NCI-H460 (cell line): ENCODE results near the gene CNNM3. TPM values are rescaled to one million over a fixed set of nuclear protein-coding genes. Genes with fewer than 3 reads are reported as not detected.

Experiments used
- DNase-seq: peaks from one replicate; pipeline ENCODE4 v3.0.0-alpha.2; 2016; ENCODE audit warnings: low read depth; ENCODE audit errors: extremely low read depth
- small RNA-seq, 2 experiments: library from RNA; depleted of rRNA; stranded (forward); fragments of <200 nt; gene quantifications; one replicate each; pipeline ENCODE3, GENCODE V24; 2014
- total RNA-seq: library from RNA; depleted of rRNA; stranded (reverse); fragments of >200 nt; shearing (Covaris generic); gene quantifications from 2 replicates; pipeline ENCODE4 v1.2.3, GENCODE V29; 2014; rRNA removed

CNNM3 gene
- total RNA-seq, 1 experiment from 2014 or later = 10.5 TPM

DNA sequence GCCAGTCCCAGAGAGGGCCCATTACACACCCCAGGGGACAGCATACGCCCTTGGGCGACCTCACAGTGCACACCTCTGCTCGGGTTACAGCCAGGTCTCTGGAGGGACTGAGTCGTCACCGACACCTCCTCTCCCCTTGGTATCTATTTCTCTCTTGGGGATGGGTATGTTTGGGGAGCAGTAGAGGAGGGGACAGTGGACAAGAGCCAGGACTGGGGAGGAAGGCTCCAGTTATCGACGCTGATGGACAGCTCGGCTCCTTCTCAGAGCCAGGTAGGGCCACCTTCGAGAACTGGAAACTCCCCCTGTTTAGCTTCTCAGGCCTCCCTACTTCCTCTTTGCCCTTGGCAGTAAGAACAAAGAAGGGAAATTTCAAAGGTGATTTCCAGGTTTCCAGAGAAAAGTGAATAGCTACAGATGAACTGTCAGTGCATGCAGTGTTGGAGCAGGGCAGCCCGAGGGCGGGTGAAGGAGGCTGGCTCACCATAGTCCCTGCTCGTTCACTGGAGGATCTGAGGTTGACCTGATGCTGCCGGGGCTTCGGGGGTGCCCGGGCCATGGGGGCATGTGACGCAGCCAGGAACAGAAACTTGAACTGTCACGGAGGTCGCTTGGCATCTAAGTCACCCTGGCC is 58.2 kb downstream of the CNNM3 start:
- DNase-seq = no peak

GRCh38 chr2:96875498-96876268 is 59.6 kb downstream of the CNNM3 start:
- no peak for DNase-seq

- no peak for DNase-seq
Observed at GRCh38 chr2:96876269-96877041, 60.4 kb downstream of the CNNM3 start.

DNA sequence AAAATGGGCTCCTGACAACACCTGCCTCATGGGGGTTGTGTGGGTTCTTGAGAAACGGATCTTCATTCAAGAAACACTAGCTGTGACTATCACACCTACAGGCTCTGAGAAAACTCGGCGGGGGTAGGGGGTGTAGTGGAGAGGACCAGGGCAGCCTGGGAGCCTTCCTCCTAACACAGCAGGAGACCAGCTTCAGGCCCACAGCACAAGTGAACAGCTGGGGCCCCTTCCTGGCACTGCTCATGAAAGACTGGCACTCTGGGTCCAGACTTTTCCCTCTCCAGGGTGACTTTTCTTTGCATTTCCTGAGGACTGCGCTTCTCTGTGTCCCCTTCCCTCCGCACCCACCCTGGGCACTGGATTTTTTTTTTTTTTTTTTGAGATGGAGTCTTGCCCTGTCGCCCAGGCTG is 61.0 kb downstream of the CNNM3 start:
- DNase-seq = no peak

DNA sequence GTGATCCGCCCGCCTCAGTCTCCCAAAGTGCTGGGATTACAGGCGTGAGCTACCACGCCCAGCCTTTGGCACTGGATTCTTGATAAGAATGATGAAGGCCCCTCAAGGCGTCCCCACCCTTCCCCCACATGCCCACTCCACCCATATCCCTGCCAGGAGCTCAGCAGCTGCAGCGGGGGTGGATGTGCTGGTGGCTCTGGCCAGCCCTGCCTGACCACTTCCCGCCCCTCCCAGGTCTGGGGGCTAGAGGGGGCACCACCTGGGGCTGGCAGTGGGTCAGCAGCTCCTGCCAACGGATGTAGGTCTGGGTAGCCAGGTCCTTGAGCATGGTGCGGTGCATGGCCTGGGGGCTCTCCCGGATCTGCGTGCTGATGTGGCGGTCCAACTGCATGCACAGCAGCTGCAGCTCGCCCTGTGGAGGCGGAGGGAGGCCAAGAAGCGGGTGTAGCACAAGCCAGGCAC is 61.6 kb downstream of the CNNM3 start:
- DNase-seq = no peak

GRCh38 chr2:96878171-96878570 is 62.1 kb downstream of the CNNM3 start:
- DNase-seq = no peak

DNA sequence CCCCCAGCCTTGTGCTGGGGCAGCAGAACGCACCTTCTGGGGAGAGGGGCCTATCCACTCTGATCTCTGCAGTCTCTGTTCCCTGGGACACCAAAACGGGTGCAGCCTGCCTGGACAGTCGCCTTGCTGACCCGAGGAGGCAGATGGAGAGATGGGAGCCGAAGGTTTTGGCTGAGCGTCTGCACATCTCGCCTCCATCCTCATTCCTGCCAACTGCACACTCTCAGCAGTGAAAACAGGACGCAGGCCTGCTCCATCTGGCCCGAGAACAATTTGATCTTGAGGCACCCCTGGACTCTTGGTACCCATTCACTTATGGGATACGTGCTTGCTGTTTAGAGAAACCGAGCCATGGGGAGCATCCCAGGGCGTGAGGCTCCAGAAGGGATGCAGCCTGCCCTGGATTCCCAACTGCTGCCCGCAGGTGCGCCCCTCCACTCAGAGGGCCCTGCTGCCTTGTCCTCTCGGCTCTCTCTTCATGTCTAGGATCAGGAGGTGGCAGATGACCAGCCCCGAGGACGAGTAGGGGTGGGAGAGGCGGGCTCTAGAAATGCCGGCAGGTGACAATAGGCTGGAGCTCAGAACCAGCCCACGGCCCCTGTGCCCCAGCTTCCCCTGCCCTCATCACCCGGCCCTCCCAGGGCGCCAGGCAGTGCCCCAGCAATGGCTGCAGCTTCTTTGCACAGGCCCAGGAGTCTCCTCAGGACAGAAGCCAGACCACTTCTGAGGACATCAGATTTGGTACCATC is 62.9 kb downstream of the CNNM3 start:
- DNase-seq = no peak

DNA sequence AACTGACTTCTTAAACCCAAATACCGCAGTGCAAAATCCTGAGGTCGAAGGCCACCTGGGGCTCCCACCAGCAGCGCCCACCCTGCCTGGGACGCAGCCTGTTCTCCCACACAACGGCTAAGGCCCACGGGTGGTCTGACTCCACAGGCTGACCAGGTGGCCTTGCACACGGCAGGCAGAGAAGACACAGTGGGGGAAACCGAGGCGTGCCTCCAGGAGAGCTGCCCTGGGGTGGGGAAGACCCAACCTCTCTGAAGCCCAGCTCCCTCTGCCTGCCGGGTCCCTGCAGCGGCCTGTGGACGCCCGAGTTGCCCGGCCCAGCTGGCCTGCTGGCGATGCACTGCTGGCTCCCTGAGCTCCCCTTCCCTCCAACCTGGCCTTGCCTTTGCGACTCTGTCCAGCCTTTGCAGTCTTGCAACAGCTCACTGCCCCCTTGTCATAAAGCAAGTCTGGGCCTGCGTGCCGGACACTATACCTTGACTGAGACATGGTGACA is 63.5 kb downstream of the CNNM3 start:
- no peak for DNase-seq

GRCh38 chr2:96880891-96881273 is 64.8 kb downstream of the CNNM3 start:
- DNase-seq = no peak

GRCh38 chr2:96881349-96882195 is 65.5 kb downstream of the CNNM3 start:
- DNase-seq = no peak

- DNase-seq = no peak
Observed at GRCh38 chr2:96882230-96882629, 66.2 kb downstream of the CNNM3 start.

- DNase-seq = no peak
Observed at GRCh38 chr2:96882906-96883305, 66.8 kb downstream of the CNNM3 start.

DNA sequence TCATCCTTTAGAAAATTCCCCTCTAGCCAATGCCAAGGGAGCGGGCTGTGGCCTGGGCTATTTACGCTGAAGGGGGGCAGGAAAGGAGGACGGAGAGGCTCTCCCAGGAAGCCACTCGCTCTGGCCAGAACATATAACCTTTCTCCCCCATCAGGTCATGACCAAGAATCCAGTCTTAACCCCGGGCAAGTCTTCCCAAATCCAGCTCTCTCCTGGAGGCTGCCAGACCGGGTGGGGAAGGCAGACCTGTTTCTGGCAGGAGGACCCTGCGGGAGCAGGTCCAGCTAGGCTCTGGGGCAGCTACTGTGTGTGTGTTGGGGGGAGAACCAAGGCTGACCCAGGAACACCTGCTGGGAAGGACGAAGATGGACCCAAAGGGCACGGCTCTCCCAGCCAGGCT is 67.2 kb downstream of the CNNM3 start:
- DNase-seq = no peak

Small RNA genes lying within 50 kb of the gene (small RNA-seq; reads per million reads assigned to genes)
- 0.02 to 0.12 reads per million in 2 experiments for gene MIR3127

Other genes with a start within 250 kb of the CNNM3 start
- 25.1 and 30.5 TPM in 2 replicates for gene KANSL3, start 178.0 kb upstream of the CNNM3 start, total RNA-seq
- gene FER1L5, start 173.5 kb upstream of the CNNM3 start, total RNA-seq = not detected in 2 replicates
- 13.2 and 14.3 TPM in 2 replicates for gene LMAN2L, start 76.2 kb upstream of the CNNM3 start, total RNA-seq
- gene CNNM4, start 55.4 kb upstream of the CNNM3 start, total RNA-seq = 7.6 and 9.1 TPM in 2 replicates
- gene ANKRD23, start 27.8 kb downstream of the CNNM3 start, total RNA-seq = 4.6 and 5.3 TPM in 2 replicates
- 13.2 and 15.1 TPM in 2 replicates for gene ANKRD39, start 41.7 kb downstream of the CNNM3 start, total RNA-seq
- gene SEMA4C, start 53.8 kb downstream of the CNNM3 start, total RNA-seq = 19.9 and 21.1 TPM in 2 replicates
- gene FAM178B, start 170.3 kb downstream of the CNNM3 start, total RNA-seq = not detected in 2 replicates